Common myeloid progenitor, CD34-positive (primary cell): ENCODE data around the gene NCAPG2.

Source experiments
- CTCF ChIA-PET: fragments of 350-600 bp; sonication (Branson Sonifier 250); formaldehyde crosslinking; loops from one replicate; lab custom pipeline; 2021; ENCODE audit warnings: antibody characterized with exemption; lab: Charles Lee
- POLR2A ChIA-PET: fragments of 350-600 bp; sonication (Branson Sonifier 250); formaldehyde crosslinking; loops from one replicate; lab custom pipeline; 2021; ENCODE audit warnings: antibody characterized with exemption; lab: Charles Lee
- DNase-seq, 3 donors: peaks; one replicate each; pipeline versions ENCODE4 v3.0.0 to v3.0.0-alpha.2; 2013
- H3K27ac ChIP-seq, 2 experiments: 1 replicate in 1 of 2; 2 replicates in 1 of 2; pipeline ENCODE4 v1.7.0; 2013; ENCODE audit warnings: inconsistent platforms in 2 of 2, low read length in 2 of 2, mild to moderate bottlenecking in 2 of 2, low read depth in 1 of 2, moderate library complexity in 1 of 2; ENCODE audit not compliant: severe bottlenecking in 2 of 2, insufficient read depth in 1 of 2, poor library complexity in 1 of 2
- H3K27me3 ChIP-seq, 5 experiments: replicated peaks in 2 of 5; 1 replicate in 3 of 5; 2 replicates in 2 of 5; pipeline versions ENCODE4 v1.6.1 to v1.7.0; 2013; ENCODE audit warnings: low read length in 4 of 5, mild to moderate bottlenecking in 2 of 5, moderate library complexity in 2 of 5, inconsistent platforms in 1 of 5; ENCODE audit not compliant: insufficient read depth in 5 of 5, control insufficient read depth in 4 of 5
- H3K36me3 ChIP-seq, 4 experiments: 1 replicate in 2 of 4; 2 replicates in 2 of 4; pipeline versions ENCODE4 v1.6.1 to v1.7.0; 2013; ENCODE audit warnings: low read length in 3 of 4, control low read depth in 1 of 4, mild to moderate bottlenecking in 1 of 4; ENCODE audit not compliant: control insufficient read depth in 4 of 4, insufficient read depth in 4 of 4
- H3K4me1 ChIP-seq, 4 experiments: 1 replicate in 3 of 4; 2 replicates in 1 of 4; pipeline versions ENCODE4 v1.6.1 to v1.7.1; 2013; ENCODE audit warnings: low read length in 3 of 4, mild to moderate bottlenecking in 3 of 4, control low read depth in 1 of 4, inconsistent platforms in 1 of 4, moderate library complexity in 1 of 4; ENCODE audit not compliant: control insufficient read depth in 4 of 4, insufficient read depth in 4 of 4; ENCODE audit errors: control extremely low read depth in 1 of 4
- H3K4me3 ChIP-seq, 7 experiments: 1 replicate in 4 of 7; 2 replicates in 3 of 7; pipeline versions ENCODE4 v1.5.1 to v1.7.0; 2013; ENCODE audit warnings: mild to moderate bottlenecking in 7 of 7, low read length in 6 of 7, moderate library complexity in 6 of 7, inconsistent platforms in 2 of 7, low read depth in 2 of 7, control low read depth in 1 of 7; ENCODE audit not compliant: insufficient read depth in 4 of 7, control insufficient read depth in 1 of 7; ENCODE audit errors: extremely low read depth in 1 of 7
- H3K9me3 ChIP-seq, 5 experiments: 1 replicate in 4 of 5; 2 replicates in 1 of 5; pipeline versions ENCODE4 v1.6.1 to v1.7.1; 2013; ENCODE audit warnings: low read length in 4 of 5, mild to moderate bottlenecking in 2 of 5, inconsistent platforms in 1 of 5, low read depth in 1 of 5, moderate library complexity in 1 of 5; ENCODE audit not compliant: control insufficient read depth in 4 of 5, insufficient read depth in 2 of 5; ENCODE audit errors: control extremely low read depth in 1 of 5
- WGBS: methylation state at CpG from one replicate; pipeline ENCODE4 v1.1.5; 2013; ENCODE audit not compliant: insufficient coverage; 5-methylcytosine and 5-hydroxymethylcytosine counted together

The NCAPG2 gene

DNA sequence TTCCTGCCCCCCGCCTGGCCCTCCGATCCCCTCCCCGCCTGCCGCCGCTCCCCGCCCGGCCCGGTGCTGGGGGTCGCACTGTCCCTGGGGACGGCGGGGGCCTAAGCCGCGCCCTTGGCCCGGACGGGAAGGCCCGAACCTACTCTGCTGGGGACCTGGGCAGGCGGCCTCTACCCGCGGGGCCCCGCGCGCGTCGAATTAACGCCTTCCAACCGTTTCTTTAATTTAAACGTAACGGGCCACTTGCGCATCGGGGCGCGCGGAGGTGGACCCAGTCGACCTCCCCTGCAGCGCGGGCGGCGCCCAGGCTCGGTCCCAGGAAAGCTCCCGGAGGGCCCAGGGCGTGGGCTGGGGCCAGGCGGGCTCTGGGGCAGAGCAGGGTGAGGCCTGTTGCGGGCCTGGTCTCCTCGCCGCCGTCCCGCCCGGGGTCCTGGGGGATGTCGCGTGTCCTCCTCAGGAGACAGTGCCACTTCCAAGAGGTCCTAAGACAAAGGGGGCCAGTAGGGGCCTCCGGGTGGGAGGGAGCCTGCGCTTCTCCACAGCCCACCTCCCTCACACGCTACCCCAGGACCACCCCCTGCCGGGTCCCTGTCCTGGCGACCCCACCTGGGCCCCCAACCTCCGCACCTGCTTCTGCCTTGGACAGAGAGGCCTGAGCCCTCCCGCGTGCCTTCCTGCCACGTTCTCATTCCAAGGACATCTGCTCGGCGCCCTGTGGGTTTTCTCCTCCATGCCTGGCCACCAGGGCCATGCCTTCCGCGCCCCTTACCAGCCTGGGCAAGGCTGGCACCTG, 116.3 kb downstream of the NCAPG2 start:
- 13% methylated on average over 52 of the region's 63 CpGs for WGBS
- Histone ChIP-seq H3K9me3 (peaks cover 0 to 19% (median 3%) of the 10 kb centered on the region in 5 experiments), H3K4me3 (peak overlapping the region in 3 of 7 experiments; percentile 8 to 40 (median 27)), H3K27me3 (peaks cover 15 to 76% (median 16%) of the 10 kb centered on the region in 5 experiments), H3K27ac (no peak overlapping the region), H3K36me3 (no peaks in the 10 kb centered on the region), H3K4me1 (peaks cover 0 to 12% (median 6%) of the 10 kb centered on the region in 4 experiments)
- POLR2A ChIA-PET: no interaction called here
- CTCF ChIA-PET: no interaction called here
- DNase-seq: peak in 2 of 3 donors; percentile 24 to 33

DNA sequence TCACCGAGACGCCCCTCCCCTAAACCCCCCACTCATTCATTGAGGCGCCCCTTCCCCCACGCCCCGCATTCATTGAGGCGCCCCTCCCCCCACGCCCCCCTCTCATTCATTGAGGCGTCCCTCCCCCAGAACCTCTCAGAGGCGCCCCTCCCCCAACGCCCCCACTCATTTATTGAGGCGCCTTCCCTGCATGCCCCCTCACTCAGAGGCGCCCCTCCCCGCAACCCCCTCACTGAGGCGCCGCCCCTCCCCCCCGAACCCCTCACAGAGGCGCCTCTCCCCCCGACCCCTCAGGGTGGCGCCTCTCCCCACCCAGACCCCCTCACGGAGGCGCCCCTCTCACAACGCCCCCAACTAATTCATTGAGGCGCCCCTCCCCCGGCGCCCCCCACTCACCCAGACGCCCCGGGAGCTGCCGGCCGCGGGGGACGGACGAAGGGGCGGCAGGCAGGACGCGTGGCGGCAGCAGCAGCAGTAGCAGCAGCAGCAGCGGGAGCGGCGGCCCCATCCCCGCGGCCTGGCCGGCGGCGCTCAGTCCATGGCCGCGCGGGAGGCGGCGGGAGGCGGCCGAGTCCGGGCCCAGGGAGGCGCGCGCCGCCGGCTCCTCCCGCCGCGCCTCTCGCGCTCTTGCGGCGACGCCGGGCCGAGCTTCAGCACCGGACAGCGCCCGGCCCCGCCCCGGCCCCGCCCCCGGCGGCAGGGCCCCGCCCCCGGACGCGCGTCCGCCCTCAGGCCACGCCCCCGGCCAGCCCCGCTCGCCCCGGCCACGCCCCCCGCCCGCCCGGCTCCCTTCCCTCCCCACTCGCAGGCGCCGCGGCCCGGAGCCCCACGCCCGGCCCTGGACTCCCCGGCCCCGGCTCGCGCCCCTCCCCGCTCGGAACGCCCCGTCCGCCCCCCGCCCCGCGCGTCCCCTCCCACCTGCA, 117.2 kb downstream of the NCAPG2 start, which contains the start of gene PTPRN2:
PTPRN2 (minus strand) TSS at position 662 of the 923 bp plus-strand sequence.
- Histone ChIP-seq H3K9me3 (peaks cover 0 to 11% (median 3%) of the 10 kb centered on the region in 5 experiments), H3K36me3 (no peaks in the 10 kb centered on the region), H3K27ac (no peak within 1 kb of the TSS), H3K4me3 (peak within 1 kb of the TSS in 3 of 7 experiments; percentile 21 to 55 (median 48)), H3K27me3 (peaks cover 15 to 79% (median 17%) of the 10 kb centered on the region in 5 experiments), H3K4me1 (peaks cover 0 to 12% (median 6%) of the 10 kb centered on the region in 4 experiments)
- ChIA-PET POLR2A (no interaction called here), CTCF (no interaction called here)
- DNase-seq: peak; percentile 22 to 59 (median 58)
- 0% methylated on average over 20 of the region's 110 CpGs for WGBS

DNA sequence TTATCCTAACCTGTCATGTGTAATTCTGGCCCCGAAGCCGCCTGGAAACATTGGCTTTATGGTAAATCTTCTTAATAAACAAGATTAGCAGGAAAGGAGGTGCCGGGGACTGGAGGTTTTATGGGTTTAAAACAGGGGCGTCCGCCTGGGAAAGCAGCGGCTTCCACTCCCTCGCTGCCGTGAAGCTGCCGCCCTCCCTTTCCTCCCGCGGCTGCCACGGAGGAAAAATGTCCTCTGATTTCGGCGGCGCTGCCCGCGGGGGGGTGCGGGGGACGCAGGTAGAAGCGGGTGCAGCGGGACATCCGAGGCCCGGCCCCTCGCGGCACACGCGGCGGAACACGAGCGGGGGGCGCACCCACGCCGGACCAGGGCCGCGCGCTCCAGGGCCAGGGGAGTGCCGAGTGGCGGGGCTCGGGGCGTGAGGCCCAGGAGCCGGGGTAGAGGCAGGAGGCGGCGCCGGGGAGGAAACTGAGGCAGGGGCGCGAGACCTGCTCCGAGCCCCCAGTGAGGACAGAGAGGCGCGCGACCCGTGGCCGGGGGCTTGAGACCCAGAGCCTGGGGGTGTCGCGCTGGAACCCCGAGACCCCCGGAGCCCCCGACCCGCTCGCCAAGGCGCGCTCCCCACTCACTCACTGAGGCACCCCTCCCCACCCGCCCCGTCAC, 118.0 kb downstream of the NCAPG2 start:
- Histone ChIP-seq H3K27me3 (peaks cover 15 to 76% (median 18%) of the 10 kb centered on the region in 5 experiments), H3K27ac (no peak overlapping the region), H3K36me3 (no peaks in the 10 kb centered on the region), H3K4me3 (peak overlapping the region in 3 of 7 experiments; percentile 9 to 19 (median 16)), H3K9me3 (peaks cover 0 to 11% (median 0%) of the 10 kb centered on the region in 5 experiments), H3K4me1 (peaks cover 0 to 12% (median 6%) of the 10 kb centered on the region in 4 experiments)
- WGBS: 9% methylated on average over 40 of the region's 63 CpGs
- ChIA-PET POLR2A (no interaction called here), CTCF (no interaction called here)
- no peak for DNase-seq

DNA sequence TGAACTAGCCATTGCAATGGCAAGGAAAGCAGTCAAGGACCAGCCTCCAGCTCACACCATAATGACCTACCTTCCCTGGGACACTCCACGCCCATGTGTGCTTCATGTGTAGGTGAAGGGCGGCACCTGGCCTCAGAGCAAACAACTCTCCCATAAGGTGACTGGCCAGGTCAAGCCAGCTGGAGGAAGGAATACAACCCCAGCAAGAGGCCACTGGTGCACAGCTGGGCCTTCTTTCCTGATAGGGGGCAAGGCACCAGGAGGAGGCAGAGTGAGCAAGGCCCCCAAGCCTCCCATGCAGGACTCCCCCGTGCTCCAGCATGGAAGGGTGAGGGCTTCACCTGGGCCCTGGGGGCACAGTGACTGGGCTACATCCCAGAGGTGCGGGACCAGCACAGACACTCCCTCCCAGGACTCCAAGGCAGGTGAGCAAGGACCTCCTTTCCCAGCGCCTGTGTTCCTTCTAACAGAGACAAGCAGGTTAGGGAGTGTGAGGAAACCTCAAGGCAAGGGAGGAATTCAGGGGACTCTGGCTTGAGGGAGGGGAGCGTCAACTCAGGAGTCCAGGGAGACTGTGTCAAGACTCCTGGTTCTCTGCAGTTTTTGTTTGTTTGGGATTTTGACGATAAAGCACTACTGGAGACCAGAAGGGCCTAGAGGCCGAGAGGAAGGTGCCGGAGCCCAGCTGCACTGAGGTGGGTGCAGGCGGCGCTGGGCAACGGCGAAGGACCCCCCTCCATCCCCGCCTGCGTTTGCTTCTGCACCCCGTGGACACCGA, 118.7 kb downstream of the NCAPG2 start:
- ChIA-PET POLR2A (no interaction called here), CTCF (no interaction called here)
- DNase-seq: no peak
- Histone ChIP-seq H3K36me3 (no peaks in the 10 kb centered on the region), H3K4me1 (peaks cover 0 to 12% (median 6%) of the 10 kb centered on the region in 4 experiments), H3K4me3 (peak overlapping the region in 2 of 7 experiments; percentile 9 to 19), H3K27me3 (peaks cover 15 to 77% (median 18%) of the 10 kb centered on the region in 5 experiments), H3K27ac (no peak overlapping the region), H3K9me3 (peaks cover 0 to 16% (median 3%) of the 10 kb centered on the region in 5 experiments)
- 64% methylated on average over 11 of the region's 17 CpGs for WGBS

DNA sequence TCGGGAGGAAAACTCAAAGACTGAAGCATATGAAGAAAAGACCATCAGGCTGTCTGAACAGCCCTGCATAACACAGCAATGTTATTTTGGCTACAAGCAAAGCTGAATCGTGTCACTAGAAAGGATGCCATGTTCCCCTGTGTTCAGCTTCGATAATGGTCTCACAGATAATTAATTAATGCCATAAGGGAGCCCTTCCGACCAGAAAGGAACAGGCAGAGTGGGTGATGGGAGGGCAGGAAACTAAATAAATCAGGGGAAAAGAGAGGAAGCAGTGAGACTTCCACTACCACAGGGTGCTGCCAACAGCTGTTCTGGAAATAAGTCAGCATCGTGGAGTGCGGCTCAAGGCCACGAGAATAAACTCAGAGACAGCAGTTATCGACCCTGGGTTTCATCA, 120.2 kb downstream of the NCAPG2 start:
- POLR2A ChIA-PET: no interaction called here
- Histone ChIP-seq H3K36me3 (no peaks in the 10 kb centered on the region), H3K27me3 (peaks cover 13 to 64% (median 18%) of the 10 kb centered on the region in 5 experiments), H3K4me3 (no peak overlapping the region), H3K4me1 (peaks cover 0 to 12% (median 6%) of the 10 kb centered on the region in 4 experiments), H3K9me3 (peaks cover 2 to 20% (median 8%) of the 10 kb centered on the region in 5 experiments), H3K27ac (no peak overlapping the region)
- CTCF ChIA-PET: no interaction called here
- no peak for DNase-seq
- WGBS: 94% methylated on average over 7 of the region's 8 CpGs

DNA sequence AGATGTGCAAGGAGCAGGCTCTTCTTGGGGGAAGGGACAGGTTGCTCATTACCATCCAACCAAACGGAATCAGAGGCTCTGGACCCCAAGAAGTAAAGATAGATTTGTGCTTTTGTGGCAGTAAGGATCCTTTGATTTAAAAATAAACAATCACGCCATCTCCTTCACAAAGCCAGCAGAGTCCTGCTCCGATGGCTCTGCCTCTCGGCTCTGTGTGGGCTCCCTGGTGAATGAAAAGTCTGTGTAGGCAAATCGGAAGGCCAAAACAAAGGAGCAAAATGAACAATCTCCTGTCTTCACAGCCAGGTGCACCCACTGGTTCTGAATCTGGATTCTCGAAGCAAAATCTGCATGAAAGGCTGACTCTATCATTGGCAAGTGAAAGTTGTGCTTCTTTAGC, 120.8 kb downstream of the NCAPG2 start:
- H3K9me3 ChIP-seq: peaks cover 2 to 24% (median 8%) of the 10 kb centered on the region in 5 experiments
- ChIA-PET CTCF (no interaction called here), POLR2A (no interaction called here)
- DNase-seq: no peak
- no peak overlapping the region for H3K4me3 ChIP-seq
- no peaks in the 10 kb centered on the region for H3K36me3 ChIP-seq
- WGBS: 82% methylated on average over 4 of the region's 6 CpGs
- peaks cover 0 to 12% (median 6%) of the 10 kb centered on the region in 4 experiments for H3K4me1 ChIP-seq
- H3K27me3 ChIP-seq: peaks cover 12 to 58% (median 18%) of the 10 kb centered on the region in 5 experiments
- no peak overlapping the region for H3K27ac ChIP-seq
